Mesendoderm (in vitro differentiated cells): Measurements from ENCODE around the gene EXD3.

Experiments used
- DNase-seq: peaks from one replicate; pipeline ENCODE4 v3.0.0; 2013
- H2AK5ac ChIP-seq: 2 replicates; pipeline ENCODE4 v1.6.1; 2013; ENCODE audit warnings: low read length, inconsistent platforms
- H2BK120ac ChIP-seq: 2 replicates; pipeline ENCODE4 v1.6.1; 2013; ENCODE audit warnings: low read depth, mild to moderate bottlenecking, low read length, moderate library complexity, mixed read lengths
- H2BK15ac ChIP-seq: replicated peaks from 2 replicates; pipeline ENCODE4 v1.6.1; 2013; ENCODE audit warnings: low read depth, mild to moderate bottlenecking, moderate library complexity
- H2BK5ac ChIP-seq: 2 replicates; pipeline ENCODE4 v1.6.1; 2013; ENCODE audit warnings: low read length, inconsistent platforms
- H3K18ac ChIP-seq: 2 replicates; pipeline ENCODE4 v1.6.1; 2013; ENCODE audit warnings: mild to moderate bottlenecking, low read length, mixed read lengths
- H3K23ac ChIP-seq: one replicate; pipeline ENCODE4 v1.6.1; 2013; ENCODE audit warnings: low read length
- H3K27ac ChIP-seq: 2 replicates; pipeline ENCODE4 v1.5.1; 2013; ENCODE audit warnings: low read depth, mild to moderate bottlenecking, inconsistent platforms, low read length, moderate library complexity
- H3K27me3 ChIP-seq: 2 replicates; pipeline ENCODE4 v1.6.1; 2013; ENCODE audit warnings: low read length, control low read depth, mild to moderate bottlenecking, inconsistent platforms; ENCODE audit not compliant: insufficient read depth, poor library complexity
- H3K36me3 ChIP-seq: 2 replicates; pipeline ENCODE4 v1.6.1; 2013; ENCODE audit warnings: low read length, inconsistent platforms; ENCODE audit not compliant: control insufficient read depth, insufficient read depth
- H3K4ac ChIP-seq: one replicate; pipeline ENCODE4 v1.6.1; 2013; ENCODE audit warnings: low read depth, mild to moderate bottlenecking, low read length, moderate library complexity
- H3K4me1 ChIP-seq: 2 replicates; pipeline ENCODE4 v1.6.1; 2013; ENCODE audit warnings: low read depth, low read length, inconsistent platforms; ENCODE audit not compliant: control insufficient read depth
- H3K4me2 ChIP-seq: 2 replicates; pipeline ENCODE4 v1.6.1; 2013; ENCODE audit warnings: low read length
- H3K4me3 ChIP-seq: 2 replicates; pipeline ENCODE4 v1.5.1; 2013; ENCODE audit warnings: mild to moderate bottlenecking, low read length
- H3K56ac ChIP-seq: one replicate; pipeline ENCODE4 v1.6.1; 2013; ENCODE audit warnings: low read length
- H3K79me1 ChIP-seq: 2 replicates; pipeline ENCODE4 v1.6.1; 2013; ENCODE audit warnings: low read length, inconsistent platforms
- H3K79me2 ChIP-seq: 2 replicates; pipeline ENCODE4 v1.6.1; 2013; ENCODE audit warnings: mild to moderate bottlenecking, low read length; ENCODE audit not compliant: control insufficient read depth, insufficient read depth
- H3K9ac ChIP-seq: 2 replicates; pipeline ENCODE4 v1.6.1; 2013; ENCODE audit warnings: low read length, inconsistent platforms
- H4K5ac ChIP-seq: one replicate; pipeline ENCODE4 v1.6.1; 2013; ENCODE audit warnings: low read length
- H4K8ac ChIP-seq: one replicate; pipeline ENCODE4 v1.6.1; 2013; ENCODE audit warnings: low read depth, mild to moderate bottlenecking, control low read depth, low read length, moderate library complexity
- WGBS: extraction: QIAGEN DNeasy Blood & Tissue Kit; methylation state at CpG from one replicate; pipeline ENCODE4 v1.1.7; 2013; ENCODE audit warnings: low lambda C conversion rate, missing lambda C conversion rate; ENCODE audit not compliant: insufficient coverage; ENCODE audit errors: extremely low coverage; 5-methylcytosine and 5-hydroxymethylcytosine counted together

The EXD3 gene

GRCh38 chr9:137268538-137269201, 154.3 kb downstream of the EXD3 start:
- Histone ChIP-seq H3K9ac (no peak overlapping the region), H4K5ac (no peak overlapping the region), H3K27ac (no peak overlapping the region), H3K4ac (no peak overlapping the region), H2BK120ac (no peak overlapping the region), H3K79me1 (peaks cover 5% of the 10 kb centered on the region), H2BK15ac (no peak overlapping the region), H3K18ac (no peak overlapping the region), H2BK5ac (no peak overlapping the region), H3K36me3 (peaks cover 12% of the 10 kb centered on the region), H3K27me3 (no peaks in the 10 kb centered on the region), H3K56ac (no peak overlapping the region), H3K4me2 (no peak overlapping the region), H4K8ac (no peak overlapping the region), H3K79me2 (no peaks in the 10 kb centered on the region), H3K23ac (no peak overlapping the region), H3K4me1 (no peaks in the 10 kb centered on the region), H2AK5ac (no peak overlapping the region), H3K4me3 (no peak overlapping the region)
- DNase-seq, result no peak
- no CpG with 5 or more reads among the region's 19 CpGs for WGBS

GRCh38 chr9:137267933-137268355, 155.0 kb downstream of the EXD3 start:
- Histone ChIP-seq H2AK5ac (no peak overlapping the region), H3K79me2 (no peaks in the 10 kb centered on the region), H3K4me3 (no peak overlapping the region), H3K9ac (no peak overlapping the region), H4K8ac (no peak overlapping the region), H3K27ac (no peak overlapping the region), H4K5ac (no peak overlapping the region), H3K36me3 (peaks cover 12% of the 10 kb centered on the region), H3K23ac (no peak overlapping the region), H3K56ac (no peak overlapping the region), H2BK120ac (no peak overlapping the region), H3K18ac (no peak overlapping the region), H3K4me2 (no peak overlapping the region), H2BK5ac (no peak overlapping the region), H3K79me1 (peaks cover 2% of the 10 kb centered on the region), H3K4me1 (no peaks in the 10 kb centered on the region), H3K4ac (no peak overlapping the region), H3K27me3 (no peaks in the 10 kb centered on the region), H2BK15ac (no peak overlapping the region)
- no CpG with 5 or more reads among the region's 6 CpGs for WGBS
- no peak for DNase-seq

- H4K8ac ChIP-seq, result no peak overlapping the region
- no peak overlapping the region for H3K4me2 ChIP-seq
- H3K4me1 ChIP-seq, result no peaks in the 10 kb centered on the region
- H3K4ac ChIP-seq, result no peak overlapping the region
- H3K23ac ChIP-seq, result no peak overlapping the region
- no peaks in the 10 kb centered on the region for H3K27me3 ChIP-seq
- DNase-seq, result no peak
- no peaks in the 10 kb centered on the region for H3K79me2 ChIP-seq
- no peak overlapping the region for H3K56ac ChIP-seq
- no peak overlapping the region for H2AK5ac ChIP-seq
- no CpG with 5 or more reads among the region's 34 CpGs for WGBS
- H2BK15ac ChIP-seq, result no peak overlapping the region
- peaks cover 12% of the 10 kb centered on the region for H3K36me3 ChIP-seq
- no peak overlapping the region for H3K9ac ChIP-seq
- H3K27ac ChIP-seq, result no peak overlapping the region
- no peak overlapping the region for H3K18ac ChIP-seq
- no peak overlapping the region for H3K4me3 ChIP-seq
- no peak overlapping the region for H4K5ac ChIP-seq
- H2BK5ac ChIP-seq, result no peak overlapping the region
- H2BK120ac ChIP-seq, result no peak overlapping the region
- peaks cover 2% of the 10 kb centered on the region for H3K79me1 ChIP-seq
These were observed 156.1 kb downstream of the EXD3 start for GRCh38 chr9:137266585-137267453.

- Histone ChIP-seq H3K18ac (no peak overlapping the region), H3K27ac (no peak overlapping the region), H2BK5ac (no peak overlapping the region), H2BK15ac (no peak overlapping the region), H3K4me2 (no peak overlapping the region), H4K5ac (no peak overlapping the region), H3K23ac (no peak overlapping the region), H3K79me2 (no peaks in the 10 kb centered on the region), H3K56ac (no peak overlapping the region), H3K27me3 (no peaks in the 10 kb centered on the region), H3K4me3 (no peak overlapping the region), H3K36me3 (peaks cover 12% of the 10 kb centered on the region), H3K4me1 (no peaks in the 10 kb centered on the region), H2AK5ac (no peak overlapping the region), H2BK120ac (no peak overlapping the region), H3K9ac (no peak overlapping the region), H3K4ac (no peak overlapping the region), H3K79me1 (peaks cover 2% of the 10 kb centered on the region), H4K8ac (no peak overlapping the region)
- DNase-seq, result no peak
- no CpG with 5 or more reads among the region's 15 CpGs for WGBS
These were observed 156.8 kb downstream of the EXD3 start for GRCh38 chr9:137266162-137266527.

- no peak overlapping the region for H3K9ac ChIP-seq
- no peak overlapping the region for H3K4me3 ChIP-seq
These were observed 157.3 kb downstream of the EXD3 start for GRCh38 chr9:137265496-137266161.

More at GRCh38 chr9:137265496-137266161, 157.3 kb downstream of the EXD3 start:
- peaks cover 2% of the 10 kb centered on the region for H3K79me1 ChIP-seq
- WGBS, result no CpG with 5 or more reads among the region's 29 CpGs
- H4K5ac ChIP-seq, result no peak overlapping the region
- DNase-seq, result no peak
- no peak overlapping the region for H2BK120ac ChIP-seq
- H3K4me1 ChIP-seq, result no peaks in the 10 kb centered on the region
- H3K79me2 ChIP-seq, result no peaks in the 10 kb centered on the region
- no peak overlapping the region for H3K56ac ChIP-seq
- H3K18ac ChIP-seq, result no peak overlapping the region
- no peak overlapping the region for H2BK5ac ChIP-seq
- no peak overlapping the region for H2AK5ac ChIP-seq
- H3K27me3 ChIP-seq, result no peaks in the 10 kb centered on the region
- H3K23ac ChIP-seq, result no peak overlapping the region
- H4K8ac ChIP-seq, result no peak overlapping the region
- no peak overlapping the region for H3K4me2 ChIP-seq
- no peak overlapping the region for H2BK15ac ChIP-seq
- H3K4ac ChIP-seq, result no peak overlapping the region
- H3K27ac ChIP-seq, result no peak overlapping the region
- H3K36me3 ChIP-seq, result peaks cover 12% of the 10 kb centered on the region
